GF-D8 (cell line): ENCODE data around the gene B3GLCT.
"Not testable (repeated sequence)": the region's sequence is repeated elsewhere in the genome, so short reads cannot be mapped to it uniquely, and the experiment has no call there.

Experiments used
- DNase-seq: peaks from one replicate; lab custom pipeline; 2025; lab: John Stamatoyannopoulos, UW

B3GLCT gene

GRCh38 chr13:31199849-31200636, at the start of gene B3GLCT:
TSS of gene B3GLCT (plus strand) at chr13:31199975. CDS start at chr13:31200085, 110 bp downstream.
- no peak for DNase-seq

GRCh38 chr13:31150315-31150985, 49.3 kb upstream of the B3GLCT start:
- no peak for DNase-seq

GRCh38 chr13:31151837-31152236, 47.9 kb upstream of the B3GLCT start:
- DNase-seq, result no peak

- DNase-seq, result no peak
These were observed 44.8 kb upstream of the B3GLCT start for GRCh38 chr13:31154939-31155338.

GRCh38 chr13:31159306-31159705, 40.5 kb upstream of the B3GLCT start:
- DNase-seq, result no peak

- DNase-seq, result peak; percentile 80
These were observed 38.8 kb upstream of the B3GLCT start for GRCh38 chr13:31160857-31161556.

GRCh38 chr13:31161557-31162150, 38.1 kb upstream of the B3GLCT start, which contains the start of gene HSPH1:
TSS of gene HSPH1 (minus strand) at chr13:31161904. CDS start at chr13:31161582, 322 bp downstream.
- DNase-seq, result peak; percentile 98

- peak; percentile 98 for DNase-seq
These were observed 37.4 kb upstream of the B3GLCT start for GRCh38 chr13:31162151-31163008.

- no peak for DNase-seq
These were observed 33.2 kb upstream of the B3GLCT start for GRCh38 chr13:31166591-31166990.

- no peak for DNase-seq
These were observed 32.3 kb upstream of the B3GLCT start for GRCh38 chr13:31167490-31167889.

GRCh38 chr13:31168166-31168565, 31.6 kb upstream of the B3GLCT start:
- no peak for DNase-seq

- no peak for DNase-seq
These were observed 31.0 kb upstream of the B3GLCT start for GRCh38 chr13:31168736-31169135.

- peak; percentile 33 for DNase-seq
These were observed 27.8 kb upstream of the B3GLCT start for GRCh38 chr13:31172001-31172400.

GRCh38 chr13:31172535-31172934, 27.2 kb upstream of the B3GLCT start:
- no peak for DNase-seq

- DNase-seq, result no peak
These were observed 25.8 kb upstream of the B3GLCT start for GRCh38 chr13:31174018-31174417.

GRCh38 chr13:31175847-31176532, 23.8 kb upstream of the B3GLCT start:
- no peak for DNase-seq

- not testable (repeated sequence) for DNase-seq
These were observed 21.8 kb upstream of the B3GLCT start for GRCh38 chr13:31177813-31178495.

- no peak for DNase-seq
These were observed 20.5 kb upstream of the B3GLCT start for GRCh38 chr13:31179241-31179640.

GRCh38 chr13:31179754-31180153, 20.0 kb upstream of the B3GLCT start:
- DNase-seq, result no peak

- no peak for DNase-seq
These were observed 16.8 kb upstream of the B3GLCT start for GRCh38 chr13:31182987-31183386.
